BJ (cell line): Measurements from ENCODE around the gene SAMD7. TPM values are rescaled to one million over a fixed set of nuclear protein-coding genes. Genes with fewer than 3 reads are reported as not detected.

ENCODE experiments used
- CTCF ChIA-PET: fragments of 350-600 bp; formaldehyde crosslinking; extraction: SDS; loops from one replicate; lab custom pipeline; 2021; ENCODE audit warnings: antibody characterized with exemption, inconsistent platforms; lab: Yijun Ruan, JAX
- POLR2A ChIA-PET: fragments of 300-600 bp; sonication (Branson Sonifier 250); formaldehyde crosslinking; extraction: SDS; loops from one replicate; lab custom pipeline; 2021; ENCODE audit warnings: antibody characterized with exemption; lab: Charles Lee
- DNase-seq: peaks from one replicate; pipeline ENCODE4 v3.0.0-alpha.2; 2011; ENCODE audit warnings: low read depth
- H3K27me3 ChIP-seq: 2 replicates; pipeline ENCODE4 v1.6.0; 2011; ENCODE audit warnings: low read length; ENCODE audit not compliant: control insufficient read depth, insufficient read depth
- H3K36me3 ChIP-seq: 2 replicates; pipeline ENCODE4 v1.5.1; 2011; ENCODE audit warnings: low read length; ENCODE audit not compliant: control insufficient read depth, insufficient read depth
- H3K4me3 ChIP-seq: 2 replicates; pipeline ENCODE4 v1.5.1; 2011; ENCODE audit warnings: low read depth, mild to moderate bottlenecking, control low read depth, low read length
- polyA minus RNA-seq: library from RNA; depleted of rRNA, polyadenylated mRNA; stranded (reverse); fragments of >200 nt; gene quantifications from 2 replicates; pipeline ENCODE4 v1.2.3, GENCODE V29; 2011; rRNA and poly(A)+ RNA removed
- polyA plus RNA-seq: library from polyadenylated mRNA; depleted of rRNA; stranded (reverse); fragments of >200 nt; gene quantifications from 2 replicates; pipeline ENCODE4 v1.2.3, GENCODE V29; 2011; rRNA removed
- TF ChIP-seq, protein P1 (sequence below): IDR thresholded peaks from 2 replicates; pipeline ENCODE4 v1.5.1; 2011; ENCODE audit warnings: low read depth, mild to moderate bottlenecking, control low read depth, inconsistent platforms, low read length, moderate library complexity; ENCODE audit not compliant: insufficient read depth

Gene SAMD7, protein sequence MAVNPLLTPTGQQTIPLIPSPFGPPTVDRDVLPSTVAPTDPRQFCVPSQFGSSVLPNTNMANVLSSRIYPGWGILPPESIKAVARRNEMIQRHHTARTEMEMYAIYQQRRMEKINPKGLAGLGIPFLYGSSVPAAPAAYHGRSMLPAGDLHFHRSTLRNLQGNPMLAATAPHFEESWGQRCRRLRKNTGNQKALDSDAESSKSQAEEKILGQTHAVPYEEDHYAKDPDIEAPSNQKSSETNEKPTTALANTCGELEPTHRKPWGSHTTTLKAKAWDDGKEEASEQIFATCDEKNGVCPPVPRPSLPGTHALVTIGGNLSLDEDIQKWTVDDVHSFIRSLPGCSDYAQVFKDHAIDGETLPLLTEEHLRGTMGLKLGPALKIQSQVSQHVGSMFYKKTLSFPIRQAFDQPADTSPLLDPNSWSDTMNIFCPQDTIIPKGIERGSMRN
- polyA plus RNA-seq (not detected in 2 replicates), polyA minus RNA-seq (not detected in 2 replicates)

DNA sequence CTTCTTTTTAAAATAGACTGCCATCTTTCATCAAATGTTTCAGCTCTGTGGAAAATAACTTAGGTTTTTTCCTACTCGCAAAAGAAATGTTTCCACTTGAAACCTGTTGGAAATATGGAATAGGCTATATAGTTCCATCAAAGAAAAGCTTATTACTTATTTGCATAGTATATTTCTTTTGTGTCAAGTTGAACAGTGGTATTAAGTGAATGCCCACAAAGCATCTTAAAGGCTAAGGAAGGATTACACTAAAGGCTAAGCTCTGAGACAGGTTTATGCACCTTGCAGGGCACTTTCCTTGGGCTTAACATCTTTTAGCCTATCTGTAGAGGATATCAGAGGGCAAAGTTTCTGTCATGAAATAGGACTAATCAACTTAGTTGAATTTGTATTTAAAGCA is at the start of gene SAMD7:
Gene SAMD7 (plus strand): TSS at position 301 of the 400 bp plus-strand sequence. CDS start 7,927 bp downstream, outside the sequence.
- H3K27me3 ChIP-seq, result no peaks in the 10 kb centered on the region
- no peaks in the 10 kb centered on the region for H3K36me3 ChIP-seq
- no peak within 1 kb of the TSS for H3K4me3 ChIP-seq
- CTCF ChIA-PET, result no interaction called here
- POLR2A ChIA-PET, result no interaction called here
- no peak for DNase-seq
- TF ChIP-seq, protein P1, sequence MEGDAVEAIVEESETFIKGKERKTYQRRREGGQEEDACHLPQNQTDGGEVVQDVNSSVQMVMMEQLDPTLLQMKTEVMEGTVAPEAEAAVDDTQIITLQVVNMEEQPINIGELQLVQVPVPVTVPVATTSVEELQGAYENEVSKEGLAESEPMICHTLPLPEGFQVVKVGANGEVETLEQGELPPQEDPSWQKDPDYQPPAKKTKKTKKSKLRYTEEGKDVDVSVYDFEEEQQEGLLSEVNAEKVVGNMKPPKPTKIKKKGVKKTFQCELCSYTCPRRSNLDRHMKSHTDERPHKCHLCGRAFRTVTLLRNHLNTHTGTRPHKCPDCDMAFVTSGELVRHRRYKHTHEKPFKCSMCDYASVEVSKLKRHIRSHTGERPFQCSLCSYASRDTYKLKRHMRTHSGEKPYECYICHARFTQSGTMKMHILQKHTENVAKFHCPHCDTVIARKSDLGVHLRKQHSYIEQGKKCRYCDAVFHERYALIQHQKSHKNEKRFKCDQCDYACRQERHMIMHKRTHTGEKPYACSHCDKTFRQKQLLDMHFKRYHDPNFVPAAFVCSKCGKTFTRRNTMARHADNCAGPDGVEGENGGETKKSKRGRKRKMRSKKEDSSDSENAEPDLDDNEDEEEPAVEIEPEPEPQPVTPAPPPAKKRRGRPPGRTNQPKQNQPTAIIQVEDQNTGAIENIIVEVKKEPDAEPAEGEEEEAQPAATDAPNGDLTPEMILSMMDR, result no peak

DNA sequence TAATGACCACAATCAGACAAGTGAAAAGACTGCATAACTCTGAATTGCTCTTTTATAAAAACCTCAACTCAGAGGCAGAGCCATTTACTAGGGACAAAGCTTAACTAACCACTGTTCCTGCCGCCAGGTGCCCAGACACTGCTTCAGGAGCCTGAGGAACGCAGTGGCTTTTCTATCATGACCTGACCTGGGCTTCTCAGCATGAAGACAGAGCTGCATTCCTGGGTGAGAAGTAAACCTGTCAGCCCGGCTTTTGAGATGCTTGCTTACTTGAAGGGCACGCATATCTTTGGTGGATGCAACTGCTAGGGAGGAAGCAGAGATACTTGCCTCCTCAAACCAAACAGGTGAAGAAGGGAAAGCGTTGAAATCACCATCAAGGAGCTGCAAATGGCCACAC is 49.5 kb upstream of the SAMD7 start:
- H3K4me3 ChIP-seq, result no peak overlapping the region
- ChIA-PET POLR2A (no interaction called here), CTCF (interaction anchor here (1.5 kb wide), 1 partner anchor 12 kb away, joined by 5 read pairs; no protein-coding TSS in a partner anchor)

DNA sequence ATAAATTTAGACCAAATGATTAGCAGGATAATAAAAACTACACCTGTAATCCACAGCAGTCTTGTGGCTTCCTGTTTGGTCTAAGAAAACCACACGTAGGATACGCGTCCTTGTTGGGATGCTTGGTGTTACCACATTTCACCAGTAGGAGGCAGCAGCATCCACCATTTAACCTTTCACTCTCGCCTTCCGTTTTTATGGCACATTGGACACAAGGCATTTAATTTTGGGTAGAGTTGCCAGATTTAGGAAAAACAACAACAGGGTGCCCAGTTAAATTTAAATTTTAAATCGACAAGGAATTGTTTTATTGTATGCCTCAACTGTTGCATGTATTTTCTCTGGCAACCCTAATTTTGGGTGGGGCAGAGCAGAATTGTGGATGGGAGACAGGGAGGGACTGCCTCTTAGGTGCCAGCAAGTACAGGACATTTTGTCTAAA is 47.9 kb upstream of the SAMD7 start:
- H3K27me3 ChIP-seq, result no peaks in the 10 kb centered on the region
- no peaks in the 10 kb centered on the region for H3K36me3 ChIP-seq
- POLR2A ChIA-PET, result no interaction called here
- DNase-seq, result peak; percentile 12
- TF ChIP-seq, protein P1, result peak; percentile 89
- H3K4me3 ChIP-seq, result no peak overlapping the region
- CTCF ChIA-PET, result interaction anchor here (0.6 to 1.2 kb wide), 4 partner anchors 9 to 966 kb away, joined by 3 read pairs; no protein-coding TSS in a partner anchor

More for the DNA sequence above, 49.5 kb upstream of the SAMD7 start:
- no peaks in the 10 kb centered on the region for H3K36me3 ChIP-seq
- TF ChIP-seq, protein P1, result no peak
- no peaks in the 10 kb centered on the region for H3K27me3 ChIP-seq
- no peak for DNase-seq

DNA sequence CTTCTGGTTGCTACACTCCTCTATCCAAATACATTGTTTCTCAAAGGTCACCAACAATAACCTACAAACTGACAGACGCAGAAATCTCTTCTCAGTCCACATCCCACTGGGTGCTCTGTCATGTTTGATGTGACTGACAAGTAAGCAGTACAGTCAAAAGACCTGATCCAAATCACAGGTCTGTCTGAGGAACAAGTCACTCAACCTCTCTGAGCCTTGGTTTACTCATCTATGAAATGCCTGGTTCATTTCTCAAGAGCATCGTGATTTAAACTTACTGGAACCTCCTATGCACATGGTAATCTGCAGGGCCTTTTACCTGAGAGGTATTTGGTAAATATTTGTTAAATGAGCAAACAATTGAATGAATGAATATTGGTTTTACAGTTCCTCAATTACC is 47.1 kb upstream of the SAMD7 start:
- Histone ChIP-seq H3K4me3 (no peak overlapping the region), H3K27me3 (no peaks in the 10 kb centered on the region), H3K36me3 (no peaks in the 10 kb centered on the region)
- POLR2A ChIA-PET, result no interaction called here
- TF ChIP-seq, protein P1, result no peak
- no peak for DNase-seq
- CTCF ChIA-PET, result no interaction called here

DNA sequence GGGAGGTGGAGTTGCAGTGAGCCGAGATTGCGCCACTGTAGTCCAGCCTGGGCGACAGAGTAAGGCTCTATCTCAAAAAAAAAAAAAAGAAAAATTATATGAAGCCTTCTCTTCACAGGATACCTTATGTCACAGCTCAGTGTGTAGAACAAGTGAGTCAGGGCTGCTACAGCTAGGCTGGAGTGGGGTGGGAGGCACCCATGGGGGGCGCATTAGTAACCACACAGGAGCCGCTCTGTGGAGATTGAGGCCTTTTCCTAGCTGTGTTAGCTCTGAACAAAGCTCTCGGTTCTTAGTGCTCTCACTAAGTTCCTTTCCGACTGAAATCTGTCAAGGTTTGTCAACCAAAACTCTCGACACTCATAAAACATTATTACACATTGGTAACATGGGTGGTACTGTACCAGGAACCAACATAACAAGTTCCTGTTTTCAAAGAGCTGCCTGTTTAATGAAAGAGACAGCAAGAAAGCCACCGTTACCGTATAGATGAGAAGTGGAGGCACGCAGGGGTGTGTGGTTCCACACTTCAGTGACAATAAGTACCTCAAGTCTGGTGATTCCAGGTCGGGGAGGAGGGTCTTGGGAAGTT is 46.1 kb upstream of the SAMD7 start:
- peaks cover 1% of the 10 kb centered on the region; the same call in 1 of the 2 replicates for H3K27me3 ChIP-seq
- ChIA-PET CTCF (interaction anchor here (0.6 kb wide), 2 partner anchors 41 to 1582 kb away, joined by 3 read pairs; no protein-coding TSS in a partner anchor), POLR2A (no interaction called here)
- no peak overlapping the region for H3K4me3 ChIP-seq
- H3K36me3 ChIP-seq, result no peaks in the 10 kb centered on the region
- TF ChIP-seq, protein P1, result no peak
- no peak for DNase-seq
